ENCODE measurements around the gene ACVRL1.

Gene ACVRL1

GRCh38 chr12:51971679-51972421 lies 64.5 kb downstream of the ACVRL1 start:
- no peak for DNase-seq

DNA sequence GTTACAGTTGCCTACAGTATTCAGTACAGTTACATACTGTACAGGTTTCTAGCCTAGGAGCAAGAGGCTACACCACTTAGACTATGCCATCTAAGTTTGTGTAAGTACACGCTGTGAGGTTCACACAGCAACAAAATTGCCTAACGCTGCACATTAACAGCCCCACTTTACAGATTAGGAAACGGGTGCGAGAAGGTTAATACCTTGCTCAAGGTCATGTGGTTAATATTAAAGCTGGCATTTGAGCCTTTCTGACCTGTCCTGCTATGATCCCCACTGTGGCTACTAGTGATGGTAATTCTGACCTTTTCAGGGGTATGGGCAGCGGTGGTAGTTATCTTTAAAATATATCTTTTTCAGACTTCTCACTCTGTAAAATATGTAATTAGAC lies 65.1 kb downstream of the ACVRL1 start:
- DNase-seq, result no peak

DNA sequence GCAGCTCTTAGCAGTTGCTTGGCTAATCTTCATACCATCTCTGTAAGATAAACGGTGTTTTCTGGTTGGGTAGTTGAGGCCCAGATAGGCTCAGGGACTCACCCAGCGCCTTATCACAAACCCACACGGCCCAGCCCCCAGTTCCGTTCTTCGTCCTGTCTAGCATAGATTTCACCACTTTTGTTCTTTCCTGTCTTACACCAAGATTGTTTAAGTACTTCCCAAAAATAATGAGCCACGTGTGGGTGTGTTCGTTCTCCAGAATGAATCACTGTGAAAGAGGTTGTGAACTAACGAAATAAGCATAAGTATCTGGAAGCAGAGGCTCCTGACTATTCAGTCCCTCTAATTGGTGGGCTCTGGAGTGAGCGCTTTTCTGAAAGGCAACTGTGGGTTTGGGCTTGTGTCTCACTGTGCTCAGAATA lies 65.6 kb downstream of the ACVRL1 start:
- DNase-seq, result peak; percentile 76 to 78
